Thyroid gland (tissue), 4 donors: ENCODE results near the gene MECR. TPM values are rescaled to one million over a fixed set of nuclear protein-coding genes. Genes with fewer than 3 reads are reported as not detected.

Experiments used
- DNase-seq, 2 donors: peaks; one replicate each; pipeline ENCODE4 v3.0.0-alpha.2; 2019
- H3K27ac ChIP-seq, 3 donors: fragments of 200-600 bp; sonication (generic); 1 replicate in 2 of 3; 2 replicates in 1 of 3; pipeline ENCODE4 v1.5.1; 2016 to 2019; ENCODE audit warnings: mild to moderate bottlenecking in 1 of 3, moderate library complexity in 1 of 3
- H3K27me3 ChIP-seq: fragments of 200-600 bp; sonication (generic); one replicate; pipeline ENCODE4 v1.5.1; 2019
- H3K36me3 ChIP-seq, 2 donors: fragments of 200-600 bp; sonication (generic); one replicate each; pipeline ENCODE4 v1.5.1; 2016 to 2019
- H3K4me1 ChIP-seq, 2 donors: fragments of 200-600 bp; sonication (generic); one replicate each; pipeline ENCODE4 v1.5.1; 2017 to 2019
- H3K4me3 ChIP-seq, 3 donors: fragments of 200-600 bp; sonication (generic); replicated peaks in 1 of 3; 1 replicate in 2 of 3; 2 replicates in 1 of 3; pipeline ENCODE4 v1.5.1; 2016; ENCODE audit warnings: mild to moderate bottlenecking in 1 of 3
- H3K9me3 ChIP-seq: fragments of 200-600 bp; sonication (generic); one replicate; pipeline ENCODE4 v1.5.1; 2017
- CTCF ChIP-seq, 6 experiments: fragments of 200-600 bp in 3 of 6; fragments of 450-650 bp in 3 of 6; sonication (generic) in 3 of 6; IDR thresholded peaks; one replicate each; pipeline ENCODE4 v1.5.1; 2016 to 2019; ENCODE audit warnings: antibody characterized with exemption in 6 of 6, mild to moderate bottlenecking in 2 of 6, inconsistent platforms in 1 of 6, moderate library complexity in 1 of 6
- POLR2A ChIP-seq, 2 donors: fragments of 450-650 bp; IDR thresholded peaks; one replicate each; pipeline ENCODE4 v1.6.1; 2017; ENCODE audit warnings: antibody characterized with exemption in 2 of 2, mild to moderate bottlenecking in 2 of 2, moderate library complexity in 1 of 2
- WGBS, 2 donors: methylation state at CpG; one replicate each; pipeline ENCODE4 v1.1.5; 2017; 5-methylcytosine and 5-hydroxymethylcytosine counted together
- intact Hi-C: fragments of 100-400 bp; cut with DNase I; formaldehyde crosslinking; loops from one replicate; pipeline ENCODE4 v1.15.1; 2023
- total RNA-seq, 4 donors: library from RNA; depleted of rRNA; stranded (reverse); fragments of >200 nt; gene quantifications; one replicate each; pipeline ENCODE4 v1.2.3, GENCODE V29; 2016

Gene MECR
- total RNA-seq, 4 donors from 2014 or later: 10.2 to 30.9 (median 18.0) TPM

- no peaks in the 10 kb centered on the region for H3K36me3 ChIP-seq
- peaks cover 6 to 7% of the 10 kb centered on the region in 2 donors for H3K4me1 ChIP-seq
- no peaks in the 10 kb centered on the region for H3K9me3 ChIP-seq
- H3K27me3 ChIP-seq: no peaks in the 10 kb centered on the region
- 84 to 93% methylated on average over 1 of the region's 1 CpG for WGBS, 2 donors
- no peak for DNase-seq
- no peak for TF ChIP-seq POLR2A (IDR thresholded peaks at IDR 0.05)
- TF ChIP-seq CTCF (IDR thresholded peaks at IDR 0.05): no peak
- no peak overlapping the region for H3K4me3 ChIP-seq
- H3K27ac ChIP-seq: no peak overlapping the region
- intact Hi-C loops: no loop called here
These were observed 44.0 kb downstream of the MECR start for GRCh38 chr1:29186707-29187106.

GRCh38 chr1:29186252-29186651 is 44.5 kb downstream of the MECR start:
- H3K4me3 ChIP-seq: no peak overlapping the region
- TF ChIP-seq CTCF (IDR thresholded peaks at IDR 0.05) (no peak), POLR2A (IDR thresholded peaks at IDR 0.05) (no peak)
- no peak for DNase-seq
- intact Hi-C loops: no loop called here
- no peaks in the 10 kb centered on the region for H3K27me3 ChIP-seq
- no peaks in the 10 kb centered on the region for H3K9me3 ChIP-seq
- H3K36me3 ChIP-seq: no peaks in the 10 kb centered on the region
- H3K4me1 ChIP-seq: peaks cover 6 to 7% of the 10 kb centered on the region in 2 donors
- 77 to 83% methylated on average over 3 of the region's 3 CpGs for WGBS, 2 donors
- H3K27ac ChIP-seq: no peak overlapping the region

GRCh38 chr1:29183287-29183686 is 47.4 kb downstream of the MECR start:
- Histone ChIP-seq H3K27ac (no peak overlapping the region), H3K4me1 (peaks cover 24 to 30% of the 10 kb centered on the region in 2 donors), H3K4me3 (no peak overlapping the region), H3K9me3 (no peaks in the 10 kb centered on the region), H3K27me3 (no peaks in the 10 kb centered on the region), H3K36me3 (peaks cover 0 to 5% of the 10 kb centered on the region in 2 donors)
- TF ChIP-seq POLR2A (IDR thresholded peaks at IDR 0.05) (no peak), CTCF (IDR thresholded peaks at IDR 0.05) (no peak)
- intact Hi-C loops: loop anchor here (5.0 kb wide), 1 partner anchor 56 kb away; no protein-coding TSS in a partner anchor
- whole genome bisulfite sequencing, 2 donors: 84 to 87% methylated on average over 1 of the region's 1 CpG
- no peak for DNase-seq

- Histone ChIP-seq H3K9me3 (no peaks in the 10 kb centered on the region), H3K27ac (peak within 1 kb of the TSS; percentile 99 to 100 (median 99)), H3K36me3 (peaks cover 0 to 5% of the 10 kb centered on the region in 2 donors), H3K4me1 (peaks cover 27 to 38% of the 10 kb centered on the region in 2 donors), H3K27me3 (no peaks in the 10 kb centered on the region), H3K4me3 (peak within 1 kb of the TSS; percentile 43 to 100 (median 96))
- peak; percentile 99 for DNase-seq
- TF ChIP-seq CTCF (IDR thresholded peaks at IDR 0.05): peak; percentile 17 to 86 (median 60)
- TF ChIP-seq POLR2A (IDR thresholded peaks at IDR 0.05): peak; percentile 68 to 95
- 0 to 1% methylated on average over 16 to 64 of the region's 100 CpGs for WGBS, 2 donors
- intact Hi-C loops: loop anchor here (5.0 kb wide), 1 partner anchor 54 kb away; no protein-coding TSS in a partner anchor
These were observed 49.1 kb downstream of the MECR start, which contains the start of gene SRSF4 for GRCh38 chr1:29181413-29182225. Gene SRSF4, minus strand, starts transcription at chr1:29181900. Its CDS starts 148 bp downstream, at chr1:29181752.
